ENCODE results near the gene MAP3K3. TPM values are rescaled to one million over a fixed set of nuclear protein-coding genes. Genes with fewer than 3 reads are reported as not detected.

MAP3K3 gene
- total and polyA plus RNA-seq, 9 donors: 32.2 to 41.0 (median 36.3) TPM

DNA sequence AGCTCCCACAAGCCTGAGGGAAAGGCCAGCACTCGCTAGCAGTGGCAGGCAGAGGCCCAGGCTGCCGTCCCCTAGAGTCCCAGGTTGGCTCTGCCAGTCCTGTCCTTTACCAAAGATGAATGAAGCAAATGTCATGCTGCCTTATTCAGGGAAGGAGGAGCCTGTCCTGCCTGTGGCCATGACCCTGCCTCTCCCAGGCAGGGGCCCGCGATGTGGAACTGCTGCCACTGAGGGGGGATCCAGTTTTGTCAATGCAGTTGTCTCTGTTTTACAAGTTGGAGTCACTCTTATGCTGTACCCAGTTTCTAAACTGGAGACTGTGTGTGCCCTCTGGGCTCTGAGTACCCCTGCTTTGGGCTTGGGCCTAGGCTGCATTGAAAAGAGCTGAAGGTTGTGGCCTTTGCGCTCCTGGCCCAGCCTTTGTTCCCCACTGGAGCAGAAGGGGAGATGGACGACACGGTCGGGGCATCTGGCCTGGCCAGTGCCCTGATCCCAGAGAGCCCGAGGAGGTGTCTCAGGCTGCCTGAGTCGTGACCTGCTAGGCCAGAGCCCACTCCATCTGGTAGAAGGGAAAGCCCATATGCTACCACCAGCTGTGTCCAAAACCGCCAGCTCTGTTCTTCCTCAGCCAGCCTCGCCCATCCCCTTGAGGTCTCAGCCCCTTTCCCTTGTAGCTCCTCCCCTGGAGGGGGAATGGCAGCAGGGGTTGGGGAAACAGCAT, 72.2 kb downstream of the MAP3K3 start:
- no peaks in the 10 kb centered on the region for H3K27me3 ChIP-seq
- H3K9me3 ChIP-seq: no peaks in the 10 kb centered on the region
- H3K27ac ChIP-seq: no peak overlapping the region
- intact Hi-C loops (cut with DNase I): no loop called here
- no peak overlapping the region for H3K4me3 ChIP-seq
- H3K4me1 ChIP-seq (ENCODE audit: insufficient read depth): peaks cover 4% of the 10 kb centered on the region
- WGBS, 3 donors: 79 to 90% (median 84%) methylated on average over 12 of the region's 12 CpGs
- no peaks in the 10 kb centered on the region for H3K36me3 ChIP-seq
- TF ChIP-seq, protein P1, sequence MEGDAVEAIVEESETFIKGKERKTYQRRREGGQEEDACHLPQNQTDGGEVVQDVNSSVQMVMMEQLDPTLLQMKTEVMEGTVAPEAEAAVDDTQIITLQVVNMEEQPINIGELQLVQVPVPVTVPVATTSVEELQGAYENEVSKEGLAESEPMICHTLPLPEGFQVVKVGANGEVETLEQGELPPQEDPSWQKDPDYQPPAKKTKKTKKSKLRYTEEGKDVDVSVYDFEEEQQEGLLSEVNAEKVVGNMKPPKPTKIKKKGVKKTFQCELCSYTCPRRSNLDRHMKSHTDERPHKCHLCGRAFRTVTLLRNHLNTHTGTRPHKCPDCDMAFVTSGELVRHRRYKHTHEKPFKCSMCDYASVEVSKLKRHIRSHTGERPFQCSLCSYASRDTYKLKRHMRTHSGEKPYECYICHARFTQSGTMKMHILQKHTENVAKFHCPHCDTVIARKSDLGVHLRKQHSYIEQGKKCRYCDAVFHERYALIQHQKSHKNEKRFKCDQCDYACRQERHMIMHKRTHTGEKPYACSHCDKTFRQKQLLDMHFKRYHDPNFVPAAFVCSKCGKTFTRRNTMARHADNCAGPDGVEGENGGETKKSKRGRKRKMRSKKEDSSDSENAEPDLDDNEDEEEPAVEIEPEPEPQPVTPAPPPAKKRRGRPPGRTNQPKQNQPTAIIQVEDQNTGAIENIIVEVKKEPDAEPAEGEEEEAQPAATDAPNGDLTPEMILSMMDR (IDR thresholded peaks at IDR 0.05): no peak
- TF ChIP-seq EP300 (IDR thresholded peaks at IDR 0.05) (no peak), POLR2A (IDR thresholded peaks at IDR 0.05) (no peak)
- no peak for DNase-seq

DNA sequence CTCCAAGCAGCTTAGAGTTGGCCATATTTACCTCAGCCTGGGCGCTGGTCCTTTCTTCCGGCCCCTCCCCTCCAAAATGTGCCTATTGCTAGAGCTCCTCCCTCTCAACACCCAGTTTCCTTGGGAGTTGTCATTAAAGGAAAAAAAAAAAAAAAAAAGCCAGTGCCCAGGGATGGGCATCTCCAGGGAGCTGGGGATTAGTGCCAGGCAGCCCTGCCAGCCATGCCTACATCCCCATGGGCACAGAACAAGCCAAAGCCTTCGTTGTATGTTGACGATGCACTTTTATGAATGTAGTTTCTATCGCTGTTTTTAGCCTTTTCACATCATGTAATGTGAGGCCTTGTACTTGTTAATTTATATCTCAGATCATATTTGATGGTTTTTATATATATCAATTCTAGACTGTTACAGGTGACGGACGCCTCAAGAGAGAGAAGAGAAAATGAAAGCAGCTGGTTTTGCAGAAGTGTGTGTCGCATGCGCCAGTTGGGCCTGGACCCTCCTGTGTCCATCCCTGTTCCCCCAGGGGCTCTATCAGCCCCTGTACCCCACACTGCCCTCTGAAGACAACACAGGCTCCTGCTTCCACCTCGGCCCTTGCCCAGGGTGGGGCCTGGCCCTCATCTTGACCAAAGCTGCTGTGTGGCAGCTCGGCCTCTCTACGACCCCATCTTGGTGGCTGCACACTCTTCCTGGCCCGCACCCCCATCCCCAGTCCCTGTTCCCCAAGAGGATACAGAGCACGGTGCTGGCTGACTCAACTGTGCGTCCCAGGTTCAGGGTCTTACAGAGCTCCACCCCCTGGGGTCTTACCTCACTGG, 72.9 kb downstream of the MAP3K3 start:
- H3K27ac ChIP-seq: no peak overlapping the region
- H3K27me3 ChIP-seq: no peaks in the 10 kb centered on the region
- H3K4me1 ChIP-seq (ENCODE audit: insufficient read depth): peaks cover 4% of the 10 kb centered on the region
- TF ChIP-seq, protein P1 (IDR thresholded peaks at IDR 0.05): no peak
- TF ChIP-seq POLR2A (IDR thresholded peaks at IDR 0.05): no peak
- no peak for TF ChIP-seq EP300 (IDR thresholded peaks at IDR 0.05)
- DNase-seq: no peak
- no peak overlapping the region for H3K4me3 ChIP-seq
- H3K36me3 ChIP-seq: no peaks in the 10 kb centered on the region
- 75 to 78% (median 76%) methylated on average over 15 of the region's 15 CpGs for WGBS, 3 donors
- no peaks in the 10 kb centered on the region for H3K9me3 ChIP-seq
- intact Hi-C loops (cut with DNase I): no loop called here

DNA sequence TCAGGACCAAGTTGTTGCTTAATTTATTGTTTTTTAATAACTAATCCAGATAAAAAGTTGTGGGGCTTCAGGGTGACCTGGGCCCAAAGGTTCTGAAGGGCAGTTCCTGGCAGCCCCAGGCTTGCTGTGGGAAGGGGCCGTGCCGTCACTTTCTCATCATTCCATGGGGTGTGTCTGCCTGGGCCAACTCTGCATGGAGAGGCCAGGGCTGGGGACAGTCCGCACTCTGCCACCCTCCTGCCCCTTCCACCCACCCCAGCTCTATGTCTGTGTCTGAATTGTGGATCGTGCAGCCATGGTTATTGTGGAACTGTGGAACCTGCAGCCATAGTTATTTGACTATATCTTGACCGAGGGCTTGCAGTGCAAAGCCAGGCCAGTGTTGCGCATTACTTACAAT, 73.7 kb downstream of the MAP3K3 start:
- H3K27me3 ChIP-seq: no peaks in the 10 kb centered on the region
- no peaks in the 10 kb centered on the region for H3K36me3 ChIP-seq
- WGBS, 3 donors: 80 to 85% (median 84%) methylated on average over 6 of the region's 6 CpGs
- DNase-seq: no peak
- intact Hi-C loops (cut with DNase I): no loop called here
- H3K4me3 ChIP-seq: no peak overlapping the region
- no peaks in the 10 kb centered on the region for H3K9me3 ChIP-seq
- peaks cover 7% of the 10 kb centered on the region for H3K4me1 ChIP-seq (ENCODE audit: insufficient read depth)
- TF ChIP-seq POLR2A (IDR thresholded peaks at IDR 0.05) (no peak), EP300 (IDR thresholded peaks at IDR 0.05) (no peak)
- TF ChIP-seq, protein P1 (IDR thresholded peaks at IDR 0.05): no peak
- H3K27ac ChIP-seq: no peak overlapping the region

GRCh38 chr17:63696381-63696961, 74.3 kb downstream of the MAP3K3 start:
- intact Hi-C loops (cut with DNase I): no loop called here
- H3K4me1 ChIP-seq (ENCODE audit: insufficient read depth): peaks cover 7% of the 10 kb centered on the region
- 73 to 78% (median 75%) methylated on average over 9 of the region's 9 CpGs for WGBS, 3 donors

More at GRCh38 chr17:63696381-63696961, 74.3 kb downstream of the MAP3K3 start:
- DNase-seq: no peak
- H3K9me3 ChIP-seq: no peaks in the 10 kb centered on the region
- H3K27me3 ChIP-seq: no peaks in the 10 kb centered on the region
- H3K4me3 ChIP-seq: no peak overlapping the region
- no peak overlapping the region for H3K27ac ChIP-seq
- no peaks in the 10 kb centered on the region for H3K36me3 ChIP-seq
- TF ChIP-seq, protein P1 (IDR thresholded peaks at IDR 0.05): no peak
- TF ChIP-seq POLR2A (IDR thresholded peaks at IDR 0.05) (no peak), EP300 (IDR thresholded peaks at IDR 0.05) (no peak)

Measured in ovary (tissue), 9 donors.